OCI-LY7 (cell line): Measurements from ENCODE around the gene TIMM23. TPM values are rescaled to one million over a fixed set of nuclear protein-coding genes. Genes with fewer than 3 reads are reported as not detected.
"Not testable (repeated sequence)": the region's sequence is repeated elsewhere in the genome, so short reads cannot be mapped to it uniquely, and the experiment has no call there.

Experiments used
- BruUV-seq: library from RNA; stranded (reverse); fragments of 400-500 nt; replicated peaks from 2 replicates; lab custom pipeline; 2021; lab: Mats Ljungman, UMichigan
- CTCF ChIA-PET: fragments of 300-600 bp; sonication (Branson Sonifier 250); formaldehyde crosslinking; loops from one replicate; lab custom pipeline; 2022; ENCODE audit warnings: antibody characterized with exemption; ENCODE audit not compliant: unreplicated experiment; lab: Charles Lee
- POLR2A ChIA-PET: fragments of 300-600 bp; sonication (Branson Sonifier 250); formaldehyde crosslinking; loops from one replicate; lab custom pipeline; 2022; ENCODE audit warnings: antibody characterized with exemption; lab: Charles Lee
- DNase-seq: peaks from one replicate; pipeline ENCODE4 v3.0.0-alpha.2; 2015; ENCODE audit warnings: low spot score
- H2AFZ ChIP-seq: fragments of 200-600 bp; sonication (generic), shearing (Covaris generic); 2 replicates; pipeline ENCODE4 v1.6.1; 2014; ENCODE audit warnings: mild to moderate bottlenecking, antibody characterized with exemption, low read length, moderate library complexity
- H3K27ac ChIP-seq: fragments of 200-600 bp; sonication (generic); 2 replicates; pipeline ENCODE4 v1.5.1; 2014; ENCODE audit warnings: mixed run types, low read depth, mild to moderate bottlenecking, moderate library complexity, low read length, inconsistent platforms; ENCODE audit not compliant: poor library complexity, severe bottlenecking
- H3K36me3 ChIP-seq: fragments of 200-600 bp; sonication (generic); 2 replicates; pipeline ENCODE4 v1.6.1; 2014; ENCODE audit warnings: mild to moderate bottlenecking, antibody characterized with exemption, low read length, moderate library complexity, mixed read lengths; ENCODE audit not compliant: insufficient read depth
- H3K4me1 ChIP-seq: fragments of 200-600 bp; sonication (generic); 2 replicates; pipeline ENCODE4 v1.5.1; 2014; ENCODE audit warnings: mild to moderate bottlenecking, low read length; ENCODE audit not compliant: insufficient read depth, poor library complexity, severe bottlenecking
- H3K4me2 ChIP-seq: fragments of 200-600 bp; sonication (generic); 2 replicates; pipeline ENCODE4 v1.6.1; 2014; ENCODE audit warnings: mild to moderate bottlenecking, low read length
- H3K4me3 ChIP-seq: fragments of 200-600 bp; sonication (generic); 2 replicates; pipeline ENCODE4 v1.5.1; 2014; ENCODE audit warnings: mild to moderate bottlenecking, low read depth, low read length; ENCODE audit not compliant: poor library complexity, severe bottlenecking
- H3K79me2 ChIP-seq: fragments of 200-600 bp; sonication (generic); 2 replicates; pipeline ENCODE4 v1.6.1; 2016; ENCODE audit warnings: low read depth, mild to moderate bottlenecking, low read length, moderate library complexity, mixed read lengths; ENCODE audit not compliant: insufficient read depth
- H3K9me2 ChIP-seq: fragments of 200-600 bp; sonication (generic); 2 replicates; pipeline ENCODE4 v1.6.1; 2016; ENCODE audit warnings: mild to moderate bottlenecking, low read length, mixed read lengths; ENCODE audit not compliant: insufficient read depth
- H3K9me3 ChIP-seq: fragments of 200-600 bp; sonication (generic); 2 replicates; pipeline ENCODE4 v1.6.1; 2014; ENCODE audit warnings: mild to moderate bottlenecking, mixed run types, low read length, mixed read lengths
- H4K20me1 ChIP-seq: fragments of 200-600 bp; sonication (generic); 2 replicates; pipeline ENCODE4 v1.6.1; 2014; ENCODE audit warnings: mild to moderate bottlenecking, antibody characterized with exemption, low read length, moderate library complexity, mixed read lengths; ENCODE audit not compliant: insufficient read depth
- intact Hi-C: fragments of 100-400 bp; cut with micrococcal nuclease; formaldehyde crosslinking; loops from one replicate; pipeline ENCODE4 v1.10.0; 2022; ENCODE audit not compliant: unreplicated experiment
- total RNA-seq, 2 experiments: library from RNA; depleted of rRNA in 1 of 2; stranded (reverse); fragments of >200 nt in 1 of 2; shearing (Covaris generic) in 1 of 2; gene quantifications; 2 replicates each; pipeline ENCODE4 v1.2.3, GENCODE V29; 2014 to 2022
- TF ChIP-seq, protein P1 (sequence below): fragments of 200-600 bp; sonication (generic); conservative IDR thresholded peaks from 2 replicates; pipeline ENCODE4 v1.5.1; 2014; ENCODE audit warnings: mild to moderate bottlenecking, antibody characterized with exemption, low read length, moderate library complexity, mixed read lengths

The TIMM23 gene
- total RNA-seq, 2 experiments from 2014 or later = 50.5 to 59.1 TPM

- H4K20me1 ChIP-seq, H3K4me1 ChIP-seq, H3K27ac ChIP-seq, H3K9me3 ChIP-seq, DNase-seq, H3K9me2 ChIP-seq, CTCF ChIA-PET, POLR2A ChIA-PET, H3K36me3 ChIP-seq, BruUV-seq, intact Hi-C loops, H3K4me3 ChIP-seq, H2AFZ ChIP-seq, H3K4me2 ChIP-seq, H3K79me2 ChIP-seq: not testable (repeated sequence)
Measured at GRCh38 chr10:45957928-45958327, 14.4 kb upstream of the TIMM23 start.

DNA sequence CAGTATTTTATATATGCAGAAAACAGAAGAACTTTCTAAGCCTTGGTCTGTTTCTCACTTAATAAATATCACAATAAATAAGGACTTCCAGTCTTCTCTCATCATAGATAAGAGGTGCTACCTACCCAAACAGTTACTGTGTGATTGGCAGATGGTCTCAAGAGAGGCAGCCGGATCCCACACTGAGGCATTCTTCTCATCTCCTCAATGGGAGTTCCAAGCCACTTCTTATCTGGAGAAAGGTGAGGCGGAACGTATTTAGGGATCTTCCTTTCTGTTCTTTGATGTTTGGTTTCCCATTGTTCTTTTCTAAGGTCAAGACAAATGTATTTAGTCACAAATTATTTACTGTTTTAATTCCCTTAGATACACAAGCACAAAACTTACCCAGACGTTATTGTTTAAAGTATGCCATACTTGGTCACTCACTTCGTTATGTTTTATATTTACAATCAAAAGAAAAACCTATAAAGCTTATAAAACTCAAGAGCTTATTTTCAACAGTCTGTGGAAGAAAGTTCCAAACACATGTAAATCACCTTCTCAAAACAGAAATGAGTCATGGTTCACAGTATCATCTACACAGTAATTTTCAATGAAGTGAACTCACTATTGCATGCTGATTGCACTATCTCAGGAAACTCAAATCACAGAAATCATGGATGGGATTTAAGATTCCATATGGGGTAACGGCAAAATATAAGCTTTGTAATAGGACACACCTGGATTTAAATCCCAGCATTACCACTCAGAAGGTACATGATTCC lies 9.4 kb upstream of the TIMM23 start:
- POLR2A ChIA-PET, CTCF ChIA-PET, DNase-seq, H3K9me3 ChIP-seq, H2AFZ ChIP-seq, H3K4me3 ChIP-seq, H3K4me1 ChIP-seq, H3K36me3 ChIP-seq, H4K20me1 ChIP-seq, BruUV-seq, H3K27ac ChIP-seq, intact Hi-C loops, H3K9me2 ChIP-seq, H3K4me2 ChIP-seq: not testable (repeated sequence)
- peaks cover 14% of the 10 kb centered on the region; the same call in 1 of the 2 replicates for H3K79me2 ChIP-seq

DNA sequence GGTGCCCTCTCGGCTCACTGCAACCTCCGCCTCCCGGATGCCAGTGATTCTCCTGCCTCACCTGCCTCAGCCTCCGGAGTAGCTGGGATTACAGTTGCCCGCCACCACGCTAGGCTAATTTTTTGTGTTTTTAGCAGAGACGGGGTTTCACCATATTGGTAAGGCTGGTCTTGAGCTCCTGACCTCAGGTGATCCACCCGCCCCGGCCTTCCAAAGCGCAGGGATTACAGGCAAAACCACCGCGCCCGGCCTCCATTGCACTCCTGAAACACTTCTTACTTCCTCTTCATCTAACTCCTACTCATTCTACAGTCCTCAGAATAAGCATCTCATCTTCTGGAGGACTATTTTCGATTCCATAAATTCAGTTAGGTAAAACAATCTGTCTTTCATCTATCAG lies 1.3 kb upstream of the TIMM23 start:
- H3K36me3 ChIP-seq = peaks cover 16% of the 10 kb centered on the region

GRCh38 chr10:45971742-45972105 lies 565 bp upstream of the TIMM23 start:
- BruUV-seq = TSS peak; percentile 52
- CTCF ChIA-PET = interaction anchor here (0.5 kb wide), 1 partner anchor 57 kb away, joined by 3 read pairs; no protein-coding TSS in a partner anchor

More for the DNA sequence above, 1.3 kb upstream of the TIMM23 start:
- POLR2A ChIA-PET, H3K9me3 ChIP-seq, H3K9me2 ChIP-seq, H3K27ac ChIP-seq, H2AFZ ChIP-seq, H4K20me1 ChIP-seq, BruUV-seq, DNase-seq: not testable (repeated sequence)
- peaks cover 15% of the 10 kb centered on the region for H3K4me1 ChIP-seq
- peak overlapping the region; percentile 73 for H3K4me2 ChIP-seq
- CTCF ChIA-PET = interaction anchor here (0.5 kb wide), 1 partner anchor 58 kb away, joined by 3 read pairs; no protein-coding TSS in a partner anchor
- peaks cover 66% of the 10 kb centered on the region for H3K79me2 ChIP-seq
- peak overlapping the region; percentile 84 for H3K4me3 ChIP-seq
- intact Hi-C loops = loop anchor here (10.0 kb wide), 1 partner anchor 966 kb away; the partner anchor contains the start of gene ZNF22

DNA sequence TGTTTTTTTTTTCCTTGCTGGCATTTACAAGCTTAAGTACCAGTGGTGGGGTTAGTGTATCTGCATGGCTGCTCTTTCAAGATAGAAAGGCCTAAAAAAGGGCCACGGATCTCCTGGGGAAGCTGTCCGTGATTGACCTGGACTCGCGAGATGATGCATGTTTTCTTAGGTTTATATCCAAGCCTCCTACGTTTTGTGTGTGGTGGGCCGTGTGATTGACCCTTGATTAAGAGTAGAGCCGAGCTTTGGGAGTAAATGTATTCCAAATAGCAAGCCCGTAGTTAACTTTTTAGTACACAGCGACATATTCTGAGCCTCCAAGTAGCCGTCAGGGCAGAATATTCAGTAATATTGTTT lies 502 bp downstream of the TIMM23 start:
- CTCF ChIA-PET, H4K20me1 ChIP-seq, H3K9me3 ChIP-seq, H3K9me2 ChIP-seq: not testable (repeated sequence)
- POLR2A ChIA-PET = interaction anchor here (1.1 kb wide), 1 partner anchor 56 kb away, joined by 4 read pairs; no protein-coding TSS in a partner anchor
- DNase-seq = peak; percentile 3
- Histone ChIP-seq H3K4me2 (peak overlapping the region; percentile 73), H2AFZ (peak overlapping the region; percentile 60; the same call in 1 of the 2 replicates), H3K36me3 (peaks cover 28% of the 10 kb centered on the region), H3K79me2 (peaks cover 61% of the 10 kb centered on the region), H3K27ac (peak overlapping the region; percentile 63), H3K4me3 (peak overlapping the region; percentile 84), H3K4me1 (peaks cover 15% of the 10 kb centered on the region)
- intact Hi-C loops = loop anchor here (2.0 to 10.0 kb wide), 2 partner anchors 56 to 968 kb away; partner anchors contain the start of gene ZNF22
- TSS peak; percentile 74 for BruUV-seq

More at GRCh38 chr10:45971742-45972105, 565 bp upstream of the TIMM23 start:
- Histone ChIP-seq H3K4me2 (peak overlapping the region; percentile 73), H3K4me1 (peaks cover 15% of the 10 kb centered on the region), H3K4me3 (peak overlapping the region; percentile 84), H2AFZ (peak overlapping the region; percentile 60; the same call in 1 of the 2 replicates), H3K79me2 (peaks cover 62% of the 10 kb centered on the region), H3K27ac (peak overlapping the region; percentile 63), H3K36me3 (peaks cover 20% of the 10 kb centered on the region)
- intact Hi-C loops = loop anchor here (2.0 to 10.0 kb wide), 2 partner anchors 57 to 967 kb away; partner anchors contain the start of gene ZNF22
- TF ChIP-seq, protein P1, sequence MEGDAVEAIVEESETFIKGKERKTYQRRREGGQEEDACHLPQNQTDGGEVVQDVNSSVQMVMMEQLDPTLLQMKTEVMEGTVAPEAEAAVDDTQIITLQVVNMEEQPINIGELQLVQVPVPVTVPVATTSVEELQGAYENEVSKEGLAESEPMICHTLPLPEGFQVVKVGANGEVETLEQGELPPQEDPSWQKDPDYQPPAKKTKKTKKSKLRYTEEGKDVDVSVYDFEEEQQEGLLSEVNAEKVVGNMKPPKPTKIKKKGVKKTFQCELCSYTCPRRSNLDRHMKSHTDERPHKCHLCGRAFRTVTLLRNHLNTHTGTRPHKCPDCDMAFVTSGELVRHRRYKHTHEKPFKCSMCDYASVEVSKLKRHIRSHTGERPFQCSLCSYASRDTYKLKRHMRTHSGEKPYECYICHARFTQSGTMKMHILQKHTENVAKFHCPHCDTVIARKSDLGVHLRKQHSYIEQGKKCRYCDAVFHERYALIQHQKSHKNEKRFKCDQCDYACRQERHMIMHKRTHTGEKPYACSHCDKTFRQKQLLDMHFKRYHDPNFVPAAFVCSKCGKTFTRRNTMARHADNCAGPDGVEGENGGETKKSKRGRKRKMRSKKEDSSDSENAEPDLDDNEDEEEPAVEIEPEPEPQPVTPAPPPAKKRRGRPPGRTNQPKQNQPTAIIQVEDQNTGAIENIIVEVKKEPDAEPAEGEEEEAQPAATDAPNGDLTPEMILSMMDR = 0 out of 2 replicates have a peak, but pooled peaks have one; percentile 21
- H3K9me3 ChIP-seq, POLR2A ChIA-PET, H3K9me2 ChIP-seq, H4K20me1 ChIP-seq: not testable (repeated sequence)
- peak; percentile 41 for DNase-seq
